Measurements from ENCODE around the gene INS. TPM values are rescaled to one million over a fixed set of nuclear protein-coding genes. Genes with fewer than 3 reads are reported as not detected.

Gene INS
- total and polyA plus RNA-seq, 2 of the 13 experiments (the other 11 are each of a cell fraction or from before 2014, with no cell fraction given): not detected

DNA sequence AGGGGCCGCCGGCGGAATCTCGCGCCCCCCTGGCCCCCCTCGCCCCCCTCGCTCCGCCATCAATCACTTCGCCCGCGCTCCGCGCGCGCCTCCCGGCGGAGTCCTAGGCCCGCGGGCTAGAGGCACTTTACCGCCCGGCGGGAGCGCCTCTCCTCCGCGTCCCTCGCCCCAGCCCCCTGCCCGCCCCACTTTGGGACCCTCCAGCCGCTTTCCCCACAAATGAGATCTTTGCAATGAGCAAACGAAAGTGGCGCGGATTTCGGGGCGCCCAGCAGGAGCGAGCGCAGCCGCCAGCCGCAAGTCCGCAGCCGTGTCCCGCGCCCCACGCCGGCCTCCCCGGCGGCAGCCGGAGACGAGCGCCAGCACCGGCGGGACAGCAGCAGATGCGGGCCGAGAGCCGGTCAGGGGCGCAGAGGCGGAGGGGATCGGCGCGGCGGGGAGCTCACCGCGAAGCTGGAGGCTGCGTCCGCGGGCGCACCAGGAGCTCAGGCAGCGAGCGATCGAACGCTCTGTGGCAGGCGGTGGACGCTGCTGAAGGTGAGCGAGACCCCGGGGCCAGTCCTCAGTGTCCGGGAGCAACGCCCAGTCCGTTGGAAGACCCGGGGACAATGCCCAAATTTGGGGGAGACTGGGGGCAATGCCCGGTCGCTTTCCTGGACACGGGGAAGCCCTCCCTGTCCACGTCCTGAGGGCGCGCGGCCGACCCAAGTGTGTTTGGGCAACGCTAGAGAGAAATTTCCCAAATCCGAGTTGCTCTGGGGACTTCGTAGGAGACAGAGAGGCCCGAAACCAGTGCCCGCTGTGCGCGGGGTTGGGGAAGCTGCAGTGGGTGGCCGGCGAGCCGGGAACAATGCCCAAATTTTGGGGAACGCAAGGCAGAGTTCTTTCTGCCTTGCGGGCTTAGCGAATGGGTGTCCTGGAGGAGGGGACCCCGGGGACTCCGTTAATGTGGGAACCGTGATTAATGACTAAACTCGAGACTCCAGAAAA, 20.3 kb downstream of the INS start (continued):
- TF ChIP-seq, protein P1, sequence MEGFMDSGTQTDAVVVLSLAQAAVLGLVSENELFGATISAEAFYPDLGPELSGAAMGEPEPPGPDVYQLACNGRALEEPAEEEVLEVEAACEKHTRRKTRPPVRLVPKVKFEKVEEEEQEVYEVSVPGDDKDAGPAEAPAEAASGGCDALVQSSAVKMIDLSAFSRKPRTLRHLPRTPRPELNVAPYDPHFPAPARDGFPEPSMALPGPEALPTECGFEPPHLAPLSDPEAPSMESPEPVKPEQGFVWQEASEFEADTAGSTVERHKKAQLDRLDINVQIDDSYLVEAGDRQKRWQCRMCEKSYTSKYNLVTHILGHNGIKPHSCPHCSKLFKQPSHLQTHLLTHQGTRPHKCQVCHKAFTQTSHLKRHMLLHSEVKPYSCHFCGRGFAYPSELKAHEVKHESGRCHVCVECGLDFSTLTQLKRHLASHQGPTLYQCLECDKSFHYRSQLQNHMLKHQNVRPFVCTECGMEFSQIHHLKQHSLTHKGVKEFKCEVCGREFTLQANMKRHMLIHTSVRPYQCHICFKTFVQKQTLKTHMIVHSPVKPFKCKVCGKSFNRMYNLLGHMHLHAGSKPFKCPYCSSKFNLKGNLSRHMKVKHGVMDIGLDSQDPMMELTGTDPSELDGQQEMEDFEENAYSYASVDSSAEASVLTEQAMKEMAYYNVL (CRISPR knock-in tag; IDR thresholded peaks at IDR 0.05; ENCODE audit: borderline replicate concordance): no peak
- TF ChIP-seq ZNF678 (CRISPR knock-in tag; IDR thresholded peaks at IDR 0.05): no peak
- no peak for TF ChIP-seq ZNF740 (CRISPR knock-in tag; IDR thresholded peaks at IDR 0.05)
- peak; percentile 69; the same call in 1 of the 2 replicates for TF ChIP-seq RNF2 (conservative IDR thresholded peaks at IDR 0.05; ENCODE audit: low read depth)
- no peak for TF ChIP-seq NRL (CRISPR knock-in tag; IDR thresholded peaks at IDR 0.05; ENCODE audit: borderline replicate concordance)
- TF ChIP-seq NFIC (IDR thresholded peaks at IDR 0.05; ENCODE audit: low read length): no peak
- TF ChIP-seq, protein P2, sequence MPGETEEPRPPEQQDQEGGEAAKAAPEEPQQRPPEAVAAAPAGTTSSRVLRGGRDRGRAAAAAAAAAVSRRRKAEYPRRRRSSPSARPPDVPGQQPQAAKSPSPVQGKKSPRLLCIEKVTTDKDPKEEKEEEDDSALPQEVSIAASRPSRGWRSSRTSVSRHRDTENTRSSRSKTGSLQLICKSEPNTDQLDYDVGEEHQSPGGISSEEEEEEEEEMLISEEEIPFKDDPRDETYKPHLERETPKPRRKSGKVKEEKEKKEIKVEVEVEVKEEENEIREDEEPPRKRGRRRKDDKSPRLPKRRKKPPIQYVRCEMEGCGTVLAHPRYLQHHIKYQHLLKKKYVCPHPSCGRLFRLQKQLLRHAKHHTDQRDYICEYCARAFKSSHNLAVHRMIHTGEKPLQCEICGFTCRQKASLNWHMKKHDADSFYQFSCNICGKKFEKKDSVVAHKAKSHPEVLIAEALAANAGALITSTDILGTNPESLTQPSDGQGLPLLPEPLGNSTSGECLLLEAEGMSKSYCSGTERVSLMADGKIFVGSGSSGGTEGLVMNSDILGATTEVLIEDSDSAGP (CRISPR knock-in tag; IDR thresholded peaks at IDR 0.05; ENCODE audit: borderline replicate concordance): peak; percentile 37; the same call in 1 of the 2 replicates
- no peak for TF ChIP-seq TSC22D2 (CRISPR knock-in tag; IDR thresholded peaks at IDR 0.05; ENCODE audit: borderline replicate concordance)
- no peak for TF ChIP-seq XBP1 (CRISPR knock-in tag; IDR thresholded peaks at IDR 0.05)
- no peak for TF ChIP-seq ZNF451 (CRISPR knock-in tag; IDR thresholded peaks at IDR 0.05)
- no peak for TF ChIP-seq CREM (IDR thresholded peaks at IDR 0.05)
- no peak for TF ChIP-seq CREM (CRISPR knock-in tag; IDR thresholded peaks at IDR 0.05)
- no peak for TF ChIP-seq CHD2 (IDR thresholded peaks at IDR 0.05; ENCODE audit: low read depth, low read length)
- no peak for TF ChIP-seq BHLHE40 (IDR thresholded peaks at IDR 0.05; ENCODE audit: low read length)
- no peak for TF ChIP-seq U2AF1 (optimal IDR thresholded peaks at IDR 0.05; ENCODE audit: low read depth, low read length)
- peak; percentile 29; the same call in 1 of the 2 replicates for TF ChIP-seq SOX13 (IDR thresholded peaks at IDR 0.05)
- no peak for TF ChIP-seq SOX13 (CRISPR knock-in tag; conservative IDR thresholded peaks at IDR 0.05 in 1 of 2, IDR thresholded peaks at IDR 0.05 in 1 of 2)
- no peak for TF ChIP-seq ELF1 (CRISPR knock-in tag; IDR thresholded peaks at IDR 0.05)
- no peak for TF ChIP-seq ZNF557 (CRISPR knock-in tag; IDR thresholded peaks at IDR 0.05)
- TF ChIP-seq HOXA9 (CRISPR knock-in tag; IDR thresholded peaks at IDR 0.05; ENCODE audit: borderline replicate concordance): no peak
- TF ChIP-seq ZNF367 (CRISPR knock-in tag; IDR thresholded peaks at IDR 0.05; ENCODE audit: borderline replicate concordance): no peak
- TF ChIP-seq SAP130 (CRISPR knock-in tag; IDR thresholded peaks at IDR 0.05; ENCODE audit: low read depth): no peak
- TF ChIP-seq, protein P3, sequence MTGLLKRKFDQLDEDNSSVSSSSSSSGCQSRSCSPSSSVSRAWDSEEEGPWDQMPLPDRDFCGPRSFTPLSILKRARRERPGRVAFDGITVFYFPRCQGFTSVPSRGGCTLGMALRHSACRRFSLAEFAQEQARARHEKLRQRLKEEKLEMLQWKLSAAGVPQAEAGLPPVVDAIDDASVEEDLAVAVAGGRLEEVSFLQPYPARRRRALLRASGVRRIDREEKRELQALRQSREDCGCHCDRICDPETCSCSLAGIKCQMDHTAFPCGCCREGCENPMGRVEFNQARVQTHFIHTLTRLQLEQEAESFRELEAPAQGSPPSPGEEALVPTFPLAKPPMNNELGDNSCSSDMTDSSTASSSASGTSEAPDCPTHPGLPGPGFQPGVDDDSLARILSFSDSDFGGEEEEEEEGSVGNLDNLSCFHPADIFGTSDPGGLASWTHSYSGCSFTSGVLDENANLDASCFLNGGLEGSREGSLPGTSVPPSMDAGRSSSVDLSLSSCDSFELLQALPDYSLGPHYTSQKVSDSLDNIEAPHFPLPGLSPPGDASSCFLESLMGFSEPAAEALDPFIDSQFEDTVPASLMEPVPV (CRISPR knock-in tag; IDR thresholded peaks at IDR 0.05): no peak
- peak; percentile 53; the same call in 1 of the 2 replicates for TF ChIP-seq EED (CRISPR knock-in tag; IDR thresholded peaks at IDR 0.05)

Measured in HepG2 (cell line).